HG03060 (cell line): Measurements from ENCODE around the gene ST3GAL4.
"Not testable (repeated sequence)": the region's sequence is repeated elsewhere in the genome, so short reads cannot be mapped to it uniquely, and the experiment has no call there.

Experiments used
- ATAC-seq: cut with Tn5 transposase; IDR thresholded peaks from one replicate; pipeline ENCODE4 v1.9.1; 2021; ENCODE audit warnings: low read depth, moderate number of reproducible peaks; ENCODE audit not compliant: unreplicated experiment

ST3GAL4 gene

GRCh38 chr11:126383339-126384335 is 28.2 kb downstream of the ST3GAL4 start:
- ATAC-seq: no peak

- ATAC-seq: no peak
Measured at GRCh38 chr11:126384449-126385070, 29.1 kb downstream of the ST3GAL4 start.

GRCh38 chr11:126385991-126386728 is 30.7 kb downstream of the ST3GAL4 start:
- no peak for ATAC-seq

GRCh38 chr11:126386729-126387071 is 31.2 kb downstream of the ST3GAL4 start:
- not testable (repeated sequence) for ATAC-seq

DNA sequence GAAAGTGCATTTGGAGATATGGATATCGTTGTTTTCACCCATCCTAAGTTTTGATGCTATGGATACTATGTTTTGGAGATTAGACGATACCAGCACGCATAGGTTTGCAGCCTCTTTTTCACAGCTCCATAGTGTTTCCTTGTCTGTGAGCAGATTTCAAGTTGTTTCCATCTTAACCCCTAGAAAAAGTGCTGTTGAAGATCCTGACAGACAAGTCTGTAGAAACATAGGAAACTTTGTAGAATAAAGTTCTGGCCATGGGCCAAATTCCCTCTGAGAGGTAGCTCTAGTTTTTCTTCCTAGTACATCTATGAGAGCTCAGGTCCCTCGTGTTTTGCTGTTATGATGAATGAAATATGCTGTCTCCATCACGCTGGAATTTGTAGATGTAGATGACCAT is 32.4 kb downstream of the ST3GAL4 start:
- no peak for ATAC-seq

DNA sequence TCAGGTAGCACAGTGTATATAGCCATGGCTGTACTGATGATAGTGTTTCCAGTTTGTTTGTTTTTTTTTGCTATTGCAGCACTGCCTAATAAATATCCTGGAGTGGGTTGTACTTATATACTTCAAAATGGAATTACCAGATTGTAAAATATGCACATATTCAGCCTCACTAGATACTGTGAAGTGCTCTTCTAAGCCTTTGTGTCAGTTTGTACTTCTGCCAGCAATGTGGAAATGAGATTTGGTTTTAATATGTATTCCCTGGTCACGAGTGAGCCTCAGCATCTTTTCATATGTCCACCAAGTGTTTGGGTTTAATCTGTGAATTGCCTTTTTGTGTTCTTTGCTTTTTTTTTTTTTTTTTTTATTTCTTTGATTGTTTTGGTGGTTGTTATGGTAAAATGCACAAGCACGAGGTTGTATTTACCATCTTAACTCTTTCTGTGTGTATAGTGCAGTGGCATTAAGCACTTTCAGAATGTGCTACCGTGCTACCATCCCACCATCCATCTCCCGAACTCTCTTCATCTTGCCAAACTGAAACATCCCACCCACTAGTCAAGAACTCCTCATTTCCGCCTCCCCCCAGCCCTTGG is 34.9 kb downstream of the ST3GAL4 start:
- ATAC-seq: no peak

DNA sequence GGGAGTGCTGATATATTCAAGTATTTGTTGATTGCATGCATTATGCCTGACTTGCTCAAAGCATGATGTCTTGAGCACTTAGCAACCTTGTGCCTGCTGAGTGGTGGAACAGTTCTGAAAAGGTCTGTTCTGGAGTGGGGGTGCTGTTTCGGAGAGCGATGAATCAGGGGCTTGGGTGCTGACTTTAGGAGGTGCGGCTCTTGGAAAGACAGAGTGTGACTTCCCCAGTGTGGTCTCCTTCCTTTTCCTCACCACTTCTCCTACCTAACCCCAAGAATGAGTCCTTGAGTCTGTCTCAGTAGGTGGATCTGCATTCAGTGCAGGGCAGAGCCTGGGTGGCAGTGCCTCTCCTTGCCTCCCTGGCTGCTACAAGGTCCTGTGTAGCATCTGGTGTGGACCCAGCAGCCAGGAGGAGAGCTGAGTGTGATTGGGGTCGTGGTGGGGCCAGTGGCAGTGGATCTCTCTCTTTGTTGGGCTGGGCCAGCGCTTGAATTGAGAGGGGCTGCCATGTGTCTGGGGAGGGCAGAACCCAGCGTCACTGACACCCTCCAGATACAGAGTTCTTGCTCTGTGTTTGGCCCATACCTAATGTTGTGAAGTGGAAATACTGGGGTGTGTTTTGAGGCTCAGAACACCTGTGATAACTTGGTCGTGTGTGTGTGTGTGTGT is 35.9 kb downstream of the ST3GAL4 start:
- no peak for ATAC-seq

DNA sequence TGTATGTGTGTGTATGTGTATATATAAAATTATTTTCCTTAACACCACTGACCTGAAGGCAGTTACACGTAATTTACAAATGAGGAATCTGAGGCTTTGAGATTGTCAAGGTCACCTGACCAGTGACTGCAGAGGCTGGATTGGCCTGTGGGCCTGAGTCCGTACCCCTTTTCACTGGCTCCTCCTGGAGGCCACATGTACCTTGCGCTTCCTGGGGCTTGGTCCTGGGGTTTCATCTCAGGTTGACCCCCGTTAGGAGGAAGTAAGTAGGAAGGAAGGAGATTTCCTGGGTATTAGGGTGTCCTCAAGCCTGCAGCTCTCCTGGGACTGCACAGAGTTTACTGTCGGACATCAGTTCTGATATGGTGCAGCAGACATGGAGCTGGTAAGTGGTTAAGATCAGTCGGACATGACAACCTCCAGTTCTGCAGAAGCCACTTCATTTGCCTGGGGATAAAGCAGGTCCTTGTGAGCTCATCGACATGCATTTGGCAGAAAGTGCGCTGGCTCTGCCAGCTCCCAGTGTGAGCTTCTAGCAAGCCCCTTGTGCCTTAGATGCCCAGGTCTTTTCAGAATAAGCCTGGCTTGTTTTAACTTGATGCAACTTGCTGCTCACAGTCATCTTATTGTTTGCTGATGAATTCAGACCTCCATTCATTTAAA is 36.6 kb downstream of the ST3GAL4 start:
- ATAC-seq: peak; percentile 69

DNA sequence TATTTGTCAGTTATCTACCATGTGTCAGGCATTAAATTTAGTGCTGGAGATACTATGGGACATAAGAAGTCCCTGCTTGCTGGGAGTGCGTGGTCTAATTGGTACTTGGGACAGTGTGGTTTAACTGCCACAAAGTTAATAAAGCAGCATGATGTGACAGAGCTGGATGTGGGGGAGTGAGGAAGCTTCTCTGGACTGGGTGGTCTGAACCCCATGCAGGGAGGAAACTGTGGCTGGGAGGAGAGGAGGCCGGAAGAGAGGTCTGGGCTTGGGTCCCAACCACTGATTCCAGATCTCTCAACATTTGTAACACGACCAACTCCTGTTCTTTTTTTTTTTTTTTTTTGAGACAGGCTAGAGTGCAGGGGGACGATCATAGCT is 37.1 kb downstream of the ST3GAL4 start:
- no peak for ATAC-seq

- no peak for ATAC-seq
Measured at GRCh38 chr11:126393143-126393542, 37.7 kb downstream of the ST3GAL4 start.

GRCh38 chr11:126394036-126394435 is 38.5 kb downstream of the ST3GAL4 start:
- ATAC-seq: no peak

- not testable (repeated sequence) for ATAC-seq
Measured at GRCh38 chr11:126394634-126395072, 39.2 kb downstream of the ST3GAL4 start.

GRCh38 chr11:126395784-126396183 is 40.3 kb downstream of the ST3GAL4 start:
- ATAC-seq: not testable (repeated sequence)

GRCh38 chr11:126396266-126396665 is 40.8 kb downstream of the ST3GAL4 start:
- not testable (repeated sequence) for ATAC-seq

GRCh38 chr11:126396965-126397364 is 41.5 kb downstream of the ST3GAL4 start:
- ATAC-seq: no peak

DNA sequence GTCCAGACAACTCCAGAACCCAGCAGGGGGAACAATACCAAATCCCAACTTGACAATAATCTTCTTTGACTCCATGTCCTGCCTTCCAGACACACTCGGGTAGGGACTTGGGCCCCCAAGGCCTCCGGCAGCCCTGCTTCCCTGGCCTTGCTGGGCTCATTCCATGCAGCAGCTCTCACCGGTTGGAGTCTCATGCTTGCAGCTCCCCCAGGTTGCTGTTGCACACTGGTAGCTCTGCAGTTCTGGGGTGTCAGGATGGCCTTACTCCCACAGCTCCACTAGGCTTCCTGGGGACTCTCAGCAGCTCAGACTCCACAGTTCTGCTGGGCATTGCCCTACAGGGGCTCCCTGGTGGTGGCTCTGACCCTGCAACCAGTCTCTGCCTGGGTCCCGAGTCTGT is 42.8 kb downstream of the ST3GAL4 start:
- ATAC-seq: no peak

- no peak for ATAC-seq
Measured at GRCh38 chr11:126398721-126399120, 43.2 kb downstream of the ST3GAL4 start.

GRCh38 chr11:126400019-126400418 is 44.5 kb downstream of the ST3GAL4 start:
- ATAC-seq: no peak

GRCh38 chr11:126400479-126400878 is 45.0 kb downstream of the ST3GAL4 start:
- no peak for ATAC-seq
